ENCODE measurements around the gene FOXP1.

FOXP1 gene

DNA sequence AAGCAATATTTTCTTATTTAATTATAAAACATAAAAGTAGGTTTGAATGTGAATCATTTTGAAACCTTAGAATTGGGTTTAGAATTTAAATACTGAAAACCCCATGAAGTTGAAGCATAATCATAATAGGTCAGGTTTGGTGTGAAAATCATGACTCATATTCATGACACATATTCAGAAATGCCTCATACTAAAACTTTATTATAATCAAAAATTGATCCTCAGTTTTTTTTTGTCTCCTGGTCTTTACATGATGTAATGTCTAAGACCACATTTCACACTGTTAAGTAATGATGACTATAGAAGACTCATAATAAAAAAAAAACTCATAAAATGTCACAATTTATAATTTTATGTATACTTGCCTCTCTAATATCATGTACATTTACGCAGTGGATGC is 190.4 kb downstream of the FOXP1 start:
- DNase-seq = peak; percentile 78

DNA sequence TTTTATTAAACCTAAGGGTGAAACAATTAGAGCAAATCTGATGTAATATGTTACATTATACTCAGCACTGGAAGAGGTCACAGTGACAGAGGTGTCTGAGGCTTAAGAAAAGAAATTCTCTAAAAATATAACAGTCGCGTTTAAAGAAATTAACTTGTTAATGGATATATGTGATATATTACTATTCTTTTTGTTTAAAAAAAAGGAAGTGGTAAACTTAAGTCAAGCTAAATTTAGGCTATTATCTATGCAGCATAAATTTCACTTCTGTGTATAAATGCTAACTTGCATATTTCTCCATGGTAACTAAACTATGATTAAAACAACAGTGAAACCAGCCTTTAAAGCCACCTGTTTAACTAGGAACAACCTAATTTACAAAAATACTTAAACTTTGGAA is 191.3 kb downstream of the FOXP1 start:
- DNase-seq = peak; percentile 84

DNA sequence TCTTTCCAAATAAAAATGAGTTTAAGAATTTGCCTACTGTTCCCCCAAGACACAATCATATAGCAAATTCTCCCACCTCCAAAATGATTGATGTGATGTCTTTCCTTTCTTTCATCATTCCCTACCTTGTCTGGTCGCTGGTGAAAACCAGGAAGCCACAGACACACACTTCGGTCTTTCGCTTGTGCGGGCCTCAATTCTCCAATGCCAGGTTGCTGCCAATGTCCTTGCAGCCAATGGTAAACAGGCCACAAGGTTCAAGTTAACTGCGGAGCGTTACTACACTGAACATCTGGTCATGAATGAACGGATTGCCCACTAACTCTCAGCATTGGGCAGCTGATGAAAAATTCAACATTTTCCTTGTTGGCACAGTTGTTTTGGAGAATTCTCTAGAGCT is 192.2 kb downstream of the FOXP1 start:
- DNase-seq = peak; percentile 12

DNA sequence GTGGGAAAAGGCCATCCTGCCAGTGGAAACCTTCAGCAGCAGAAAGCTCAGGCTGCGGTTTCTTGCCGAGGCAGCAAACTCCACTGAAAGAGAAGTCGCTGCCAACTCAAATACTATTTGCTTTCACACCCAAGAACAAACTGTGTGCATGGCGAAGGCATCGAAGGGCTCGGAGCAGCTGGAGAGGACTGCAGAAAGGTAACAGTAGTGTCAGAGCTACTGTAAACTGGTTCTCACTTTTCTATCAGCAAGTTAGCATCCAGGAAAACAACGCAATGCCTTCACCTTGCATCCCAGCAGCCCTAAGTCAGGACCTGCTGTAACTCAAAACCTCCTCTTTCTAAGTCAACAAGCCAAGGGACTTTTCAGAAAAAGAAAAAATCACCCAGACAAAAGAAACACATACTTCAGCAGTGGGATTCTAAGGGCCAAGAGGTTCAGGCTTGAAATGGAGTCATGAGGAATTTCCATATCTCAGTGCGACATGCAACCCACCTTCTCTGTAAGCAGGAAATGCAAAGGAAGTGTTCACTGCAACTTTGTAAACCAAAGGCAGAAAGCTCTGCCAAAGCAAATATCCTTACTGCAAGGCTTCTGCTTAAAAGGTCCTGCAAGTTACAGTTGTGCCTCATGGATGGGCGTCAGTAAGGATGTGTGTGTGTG is 193.5 kb downstream of the FOXP1 start:
- DNase-seq = peak; percentile 29

DNA sequence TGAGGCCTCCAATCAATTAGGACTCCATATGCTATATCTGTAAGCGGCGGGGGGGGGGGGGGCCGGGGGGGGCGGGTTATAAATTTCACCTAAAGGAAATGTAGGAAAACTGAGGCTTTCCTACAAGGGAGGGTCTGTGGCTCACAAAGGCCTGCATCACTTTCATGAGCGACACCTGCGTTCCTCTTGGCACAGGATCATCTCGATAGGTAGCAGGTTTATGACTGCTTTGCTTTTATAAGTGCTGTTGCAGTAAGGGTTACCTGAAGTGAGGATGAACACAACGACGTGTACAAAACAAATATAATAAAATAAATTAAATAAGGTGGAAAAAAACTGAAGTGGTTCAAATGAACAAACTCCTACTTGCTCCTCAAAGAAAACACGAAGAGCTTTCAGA is 194.3 kb downstream of the FOXP1 start:
- no peak for DNase-seq

DNA sequence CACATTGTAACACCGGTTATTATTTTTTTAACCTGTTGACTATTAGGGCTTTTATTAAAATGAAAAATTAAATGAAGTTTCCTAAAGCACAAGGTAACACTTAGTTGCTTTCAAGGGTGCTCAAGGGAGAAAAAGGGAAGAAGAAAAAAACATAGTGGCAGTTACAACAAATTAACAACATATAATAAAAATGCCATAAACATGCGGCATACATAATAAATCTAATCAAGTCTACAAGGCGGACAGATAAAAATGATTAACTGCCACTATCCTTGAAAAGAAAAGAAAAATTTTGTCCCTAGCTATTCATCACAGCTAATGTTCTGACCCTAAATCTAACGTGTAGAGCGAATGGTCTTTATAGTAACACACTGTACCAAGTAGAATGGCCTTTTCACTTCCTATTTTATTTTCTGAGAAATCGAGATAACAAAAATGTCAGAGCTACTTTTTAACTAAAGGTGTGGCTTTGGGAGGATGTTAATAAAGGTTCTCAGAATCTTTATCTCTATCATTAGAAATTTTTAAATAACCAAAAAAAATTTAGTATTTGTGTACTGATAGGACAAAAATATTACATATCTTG is 194.9 kb downstream of the FOXP1 start:
- no peak for DNase-seq

DNA sequence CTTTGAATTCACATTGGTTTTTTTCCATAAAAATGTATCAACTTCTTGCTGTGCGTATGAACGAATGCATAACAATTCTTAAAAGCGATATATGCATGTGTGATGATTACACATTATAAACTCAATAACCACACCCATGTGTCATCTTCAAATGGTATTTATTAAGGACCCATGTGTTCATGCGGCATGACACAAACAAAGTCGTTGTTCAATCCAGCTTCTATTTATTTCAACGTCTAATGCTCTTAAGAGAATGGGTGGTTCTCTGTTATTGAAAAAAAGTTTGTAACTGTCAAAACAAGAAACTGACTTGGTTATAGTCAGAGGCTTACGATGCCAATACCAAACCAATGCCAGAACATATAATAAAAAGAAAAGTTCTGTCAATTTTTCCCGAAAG is 195.9 kb downstream of the FOXP1 start:
- DNase-seq = no peak

DNA sequence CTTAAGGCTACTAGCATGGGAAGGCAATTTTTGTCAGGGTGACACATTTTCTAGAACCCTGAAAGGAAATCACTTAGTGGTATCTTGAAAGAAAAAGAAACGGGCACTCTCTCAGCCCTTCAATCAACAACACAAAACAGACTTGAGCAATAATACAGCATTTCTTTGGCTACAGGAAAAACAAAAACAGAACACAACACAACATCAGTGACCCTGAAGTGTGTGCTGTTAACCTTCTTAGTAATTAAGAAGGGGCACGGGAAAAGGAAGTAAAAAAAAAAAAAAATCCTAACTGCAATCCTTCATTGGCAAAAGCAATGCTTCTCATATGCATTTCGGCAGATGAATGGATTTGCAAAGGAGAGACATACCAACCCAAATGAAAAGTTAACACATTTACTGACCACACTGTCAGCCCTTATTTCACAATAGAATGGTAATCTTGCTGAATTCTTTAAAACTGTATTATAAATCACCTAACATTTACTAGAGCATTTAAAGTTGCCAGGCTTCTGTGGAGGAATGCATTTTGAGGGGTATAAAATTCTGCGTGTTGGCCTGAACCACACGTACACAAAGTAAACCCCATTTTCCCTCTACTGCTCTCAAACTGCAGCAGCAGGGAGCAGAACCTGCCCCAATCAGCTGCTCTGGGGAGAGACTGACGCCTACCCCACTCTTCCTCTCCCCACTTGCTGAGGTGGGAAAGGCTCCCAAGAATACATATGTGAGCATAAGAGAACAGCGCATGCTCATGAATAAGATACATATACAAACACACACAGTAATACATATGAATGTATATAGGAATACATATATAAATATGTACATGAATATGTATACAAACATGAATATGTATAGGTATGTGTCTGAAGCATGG is 198.5 kb downstream of the FOXP1 start:
- DNase-seq = no peak

DNA sequence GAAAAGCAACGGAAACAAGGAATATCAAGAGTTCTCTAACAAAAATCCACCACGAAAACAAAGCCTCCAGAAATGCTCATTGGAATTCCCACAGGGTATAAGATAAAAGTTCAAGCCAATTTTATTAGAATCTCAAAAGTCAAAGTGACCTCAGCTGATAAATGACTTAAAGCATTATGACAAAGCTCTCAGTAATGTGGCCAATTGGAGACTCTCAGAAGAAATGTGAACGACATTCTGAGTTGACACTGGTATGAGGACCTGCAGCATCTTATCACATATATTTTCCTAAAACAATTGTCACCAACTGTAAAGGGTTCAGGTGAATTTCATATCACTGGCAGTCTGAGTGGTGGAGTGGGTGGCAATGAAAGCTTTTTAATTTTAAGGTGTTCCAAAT is 199.1 kb downstream of the FOXP1 start:
- no peak for DNase-seq

DNA sequence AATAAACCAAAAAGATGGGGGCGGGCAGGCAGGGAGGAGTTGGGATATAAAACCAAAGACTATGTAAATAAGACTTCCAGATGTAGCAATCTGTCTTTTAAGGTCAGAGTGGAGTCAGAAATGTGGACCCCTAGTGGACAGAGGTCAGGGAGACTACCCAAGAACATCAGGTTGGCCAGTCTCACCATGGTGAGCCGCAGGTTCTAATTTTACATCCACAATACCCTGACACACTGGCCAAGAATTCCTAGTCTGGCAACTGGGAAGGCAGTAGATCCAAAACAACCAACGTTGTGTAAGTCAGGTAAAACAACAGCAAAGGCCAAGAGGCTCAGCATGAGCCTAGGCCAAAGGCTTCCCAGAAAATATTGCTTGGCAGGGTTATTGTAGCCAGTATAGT is 203.4 kb downstream of the FOXP1 start:
- no peak for DNase-seq

DNA sequence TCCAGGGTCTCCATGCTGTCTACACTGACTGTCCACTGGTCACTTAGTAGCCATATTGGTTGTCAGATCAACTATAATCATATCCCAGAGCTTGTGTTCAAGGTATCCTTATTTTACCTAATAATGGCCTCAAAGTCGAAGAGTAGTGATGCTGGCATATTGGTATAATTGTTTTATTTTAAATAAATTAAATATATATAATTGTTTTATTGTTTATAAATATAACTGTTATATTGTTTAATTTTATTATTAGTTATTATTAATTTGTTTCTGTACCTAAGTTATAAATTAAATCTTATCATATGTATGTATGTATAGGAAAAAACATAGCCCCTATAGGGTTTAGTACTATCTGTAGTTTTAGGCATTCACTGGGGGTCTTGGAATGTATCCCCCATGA is 205.0 kb downstream of the FOXP1 start:
- DNase-seq = no peak

DNA sequence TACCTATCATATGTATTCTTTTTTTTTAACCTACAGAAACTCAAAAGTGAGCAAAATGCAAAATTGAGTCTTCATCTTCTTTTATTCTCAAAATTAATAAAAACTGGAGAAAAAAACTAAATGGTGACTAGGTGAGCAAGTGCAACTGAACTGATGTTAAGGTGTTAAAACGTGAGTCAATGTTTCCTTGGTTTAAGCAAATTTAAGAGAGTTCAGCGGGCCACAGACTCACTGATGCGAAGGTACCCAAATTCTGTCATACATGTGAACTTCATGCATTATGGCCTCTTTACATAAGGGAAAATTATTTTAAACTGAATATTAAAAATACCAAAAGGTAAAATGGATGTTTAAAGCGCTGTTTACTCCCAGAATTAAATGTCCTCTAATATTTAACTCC is 206.6 kb downstream of the FOXP1 start:
- no peak for DNase-seq

DNA sequence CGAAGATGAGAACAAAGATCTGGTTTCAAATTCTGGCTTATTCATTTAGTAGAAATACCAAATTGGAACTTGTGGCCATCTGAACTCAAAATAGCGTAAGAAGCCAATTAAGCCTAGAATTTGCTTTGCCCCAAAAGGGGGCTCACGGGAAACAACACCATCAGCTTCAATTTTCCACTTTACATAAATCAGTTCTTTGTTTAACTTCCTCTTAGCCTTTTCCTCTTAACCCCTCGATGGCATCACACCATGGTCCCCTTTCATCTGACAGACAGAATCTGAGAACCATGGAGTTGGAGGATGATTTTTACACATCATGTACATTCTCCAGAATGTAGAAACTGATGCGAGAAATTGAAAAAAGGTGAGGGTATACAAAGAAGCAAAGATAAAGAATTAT is 207.0 kb downstream of the FOXP1 start:
- no peak for DNase-seq

DNA sequence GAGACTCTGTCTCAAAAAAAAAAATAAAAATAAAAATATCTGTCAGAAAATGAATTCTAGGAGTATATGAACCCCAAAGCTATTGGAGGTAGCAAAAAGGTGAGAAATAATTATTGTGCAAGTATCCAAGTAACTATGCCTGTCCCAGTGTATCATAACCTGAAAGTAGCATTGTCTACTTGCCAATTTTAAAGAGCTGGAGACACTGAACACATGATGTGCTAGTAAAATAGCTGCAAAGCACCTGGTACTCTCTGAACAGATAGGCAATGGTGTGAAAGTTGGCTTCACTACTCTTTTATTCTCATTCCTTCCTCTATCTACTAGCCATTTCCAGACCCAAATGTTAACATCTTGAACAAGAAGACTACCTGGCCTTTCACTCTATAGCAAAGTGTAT is 208.9 kb downstream of the FOXP1 start:
- DNase-seq = no peak

DNA sequence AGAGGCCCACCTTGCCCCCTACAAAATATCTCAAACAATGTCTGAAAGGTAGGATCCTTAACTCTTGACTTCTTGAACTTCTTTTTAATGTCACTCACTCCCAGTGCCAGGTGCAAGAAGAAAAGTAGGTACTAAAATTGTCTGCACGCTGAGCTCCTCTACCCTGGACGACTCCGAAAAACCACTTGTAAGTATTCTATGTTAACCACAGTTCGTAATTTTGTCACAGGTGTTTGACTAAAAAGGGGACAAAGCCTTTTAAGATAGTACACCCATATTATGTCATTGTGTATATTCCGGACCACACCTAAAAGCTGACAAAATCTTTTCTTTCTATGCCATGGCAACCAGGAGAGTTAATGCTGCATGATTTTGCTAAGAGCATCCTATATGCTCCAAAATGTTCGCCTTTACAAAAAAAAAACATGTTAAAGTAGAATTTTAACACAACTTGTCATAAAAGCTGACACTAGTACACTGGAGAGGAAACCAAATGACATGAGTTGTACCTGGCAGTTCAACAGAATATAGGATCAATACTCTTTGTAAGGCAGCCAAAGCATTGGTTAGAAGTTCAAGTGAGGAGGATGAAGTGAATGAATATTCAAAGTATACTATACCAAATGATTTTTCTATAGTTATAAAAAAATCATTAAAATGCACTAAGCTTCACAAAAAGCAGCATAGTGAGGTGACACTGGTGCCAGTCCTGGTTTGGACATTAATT is 210.5 kb downstream of the FOXP1 start:
- no peak for DNase-seq

DNA sequence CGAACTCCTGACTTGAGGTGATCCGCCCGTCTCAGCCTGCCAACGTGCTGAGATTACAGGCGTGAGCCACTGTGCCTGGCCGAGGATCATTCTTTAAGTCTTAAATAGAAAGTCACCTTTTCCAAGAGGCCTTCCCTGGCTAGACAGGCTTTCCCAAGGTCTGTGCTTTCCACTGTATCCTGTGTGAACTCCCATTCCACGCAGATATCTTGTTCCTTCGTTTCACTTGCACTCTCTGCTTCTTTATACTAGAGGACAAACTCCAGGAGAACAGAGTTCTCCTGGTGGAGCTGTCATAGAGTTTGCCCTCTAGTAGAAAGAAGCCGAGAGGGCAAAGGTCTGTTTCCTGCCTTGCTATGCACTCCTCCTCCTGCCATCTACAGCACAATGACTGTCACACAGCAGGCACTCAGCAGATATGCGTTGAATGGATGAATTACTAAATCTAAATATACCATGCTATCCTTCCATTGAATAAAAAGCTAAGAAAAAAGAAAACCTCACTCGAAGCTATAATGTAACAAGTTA is 211.2 kb downstream of the FOXP1 start:
- no peak for DNase-seq

DNA sequence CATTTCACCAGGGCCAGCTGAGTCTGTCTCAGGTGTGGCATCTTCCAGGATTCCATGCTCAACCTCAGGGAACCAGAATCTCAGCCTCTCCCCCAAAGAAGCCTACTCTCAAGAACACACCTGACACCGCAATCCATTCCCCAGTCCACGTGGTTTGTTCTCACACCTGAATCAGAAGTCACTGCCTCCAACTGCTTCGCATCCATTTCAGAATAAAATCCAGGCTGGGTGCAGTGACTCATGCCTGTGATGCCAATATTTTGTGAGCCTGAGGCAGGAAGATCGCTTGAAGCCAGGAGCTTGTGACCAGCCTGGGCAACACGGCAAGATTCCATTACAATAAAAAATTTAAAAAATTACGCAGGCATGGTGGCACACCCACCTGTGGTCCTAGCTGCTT is 212.2 kb downstream of the FOXP1 start:
- no peak for DNase-seq

DNA sequence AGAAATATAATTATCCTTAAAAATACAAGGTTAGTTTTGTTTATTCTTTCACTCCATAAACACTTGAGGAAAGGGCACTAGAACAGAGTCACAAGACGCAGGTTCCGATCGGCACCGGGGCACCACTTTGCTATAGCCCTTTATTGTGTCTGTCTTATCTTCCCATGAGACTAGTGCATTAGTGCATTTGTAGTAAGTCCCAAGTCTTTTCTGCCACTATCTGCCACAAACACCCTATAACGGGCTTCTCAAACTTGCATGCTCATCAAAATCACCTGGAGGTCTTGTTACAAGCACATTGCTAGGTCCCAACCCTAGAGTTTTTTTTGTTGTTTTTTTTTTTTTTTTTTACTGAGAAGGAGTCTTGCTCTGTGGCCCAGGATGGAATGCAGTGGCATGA is 213.1 kb downstream of the FOXP1 start:
- DNase-seq = no peak

DNA sequence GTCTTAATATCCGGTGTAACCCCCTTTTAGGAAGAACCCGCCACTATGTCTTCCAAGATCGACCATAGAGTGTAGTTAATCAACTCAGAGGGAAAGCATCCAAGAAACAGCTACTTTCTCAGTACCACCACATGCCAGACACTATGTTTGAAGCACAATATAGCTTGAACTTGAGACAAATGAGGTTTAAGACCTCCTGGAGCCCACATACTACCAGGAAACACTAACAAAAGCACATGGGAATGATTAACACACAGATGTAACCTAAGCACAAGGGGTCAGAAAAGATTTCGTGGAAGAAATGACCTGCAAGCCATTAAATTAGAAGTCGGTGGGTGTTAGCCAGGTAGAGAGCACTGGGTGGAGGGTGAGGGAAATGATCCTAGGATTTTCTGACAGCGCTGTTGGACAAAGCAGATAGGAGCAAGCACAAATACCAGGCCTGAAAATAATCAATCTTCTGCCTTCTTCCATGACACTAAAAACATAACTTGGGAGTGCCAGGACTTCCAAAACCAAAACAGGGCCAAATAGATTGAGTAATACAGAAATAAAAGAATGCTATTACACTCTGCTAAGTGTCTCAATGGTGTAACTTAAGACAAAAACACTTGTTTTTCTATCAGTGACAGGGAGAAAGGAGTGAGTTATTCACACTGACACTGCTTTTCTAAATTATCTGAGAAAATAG is 213.7 kb downstream of the FOXP1 start:
- DNase-seq = no peak

DNA sequence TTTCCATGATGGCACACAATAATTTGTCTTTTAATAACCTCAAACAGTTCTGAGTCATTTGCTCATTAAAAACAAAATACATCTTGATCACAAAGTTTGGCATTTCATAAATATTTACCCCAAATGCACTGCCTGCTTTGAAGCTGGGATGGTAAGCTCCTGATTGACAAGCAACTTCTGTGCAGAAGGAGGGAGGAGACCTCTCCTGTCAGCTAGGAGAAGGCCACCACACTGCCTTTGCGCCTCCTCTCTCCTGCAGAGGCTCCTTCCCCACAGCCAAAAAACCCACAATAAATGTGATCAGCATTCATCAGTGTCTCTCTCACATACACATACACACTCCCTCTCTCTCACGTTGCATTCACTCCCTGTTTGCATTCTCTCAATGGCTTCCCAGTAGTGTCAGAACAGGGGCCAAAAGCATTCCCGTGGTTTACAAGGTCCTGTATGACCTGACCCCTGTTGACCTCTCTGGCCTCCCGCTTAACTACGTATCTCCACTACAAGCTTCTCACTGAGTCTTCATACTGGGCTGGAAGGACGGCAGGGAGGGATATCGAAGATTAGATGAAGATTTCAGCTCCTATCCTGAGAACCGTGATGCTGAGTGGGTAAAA is 216.4 kb downstream of the FOXP1 start:
- DNase-seq = no peak

DNA sequence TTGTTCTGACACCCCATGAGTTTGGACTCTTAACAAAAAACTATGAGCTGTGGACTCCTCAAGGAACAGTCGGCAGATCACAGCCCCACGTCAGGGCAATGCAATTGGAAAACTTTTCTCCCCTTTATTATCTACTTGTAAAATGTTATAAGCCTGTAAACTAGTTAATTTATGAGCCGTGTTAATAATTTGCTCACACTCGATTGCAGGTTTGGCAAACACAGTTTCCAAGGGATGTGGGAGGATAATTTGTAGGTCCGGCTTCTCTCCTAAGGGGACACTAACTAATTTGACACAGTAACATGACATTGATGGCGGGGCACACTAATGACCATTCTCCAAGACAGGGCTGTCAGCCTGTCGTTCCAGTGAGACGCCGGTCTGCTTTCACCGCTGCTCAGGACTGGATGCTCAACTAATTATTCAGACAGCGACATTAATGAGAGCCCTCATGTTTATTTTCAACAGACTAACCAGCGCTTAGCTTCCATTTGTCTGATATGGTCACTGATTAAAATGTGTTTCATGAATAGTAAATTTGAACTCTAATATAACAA is 222.1 kb downstream of the FOXP1 start:
- no peak for DNase-seq

DNA sequence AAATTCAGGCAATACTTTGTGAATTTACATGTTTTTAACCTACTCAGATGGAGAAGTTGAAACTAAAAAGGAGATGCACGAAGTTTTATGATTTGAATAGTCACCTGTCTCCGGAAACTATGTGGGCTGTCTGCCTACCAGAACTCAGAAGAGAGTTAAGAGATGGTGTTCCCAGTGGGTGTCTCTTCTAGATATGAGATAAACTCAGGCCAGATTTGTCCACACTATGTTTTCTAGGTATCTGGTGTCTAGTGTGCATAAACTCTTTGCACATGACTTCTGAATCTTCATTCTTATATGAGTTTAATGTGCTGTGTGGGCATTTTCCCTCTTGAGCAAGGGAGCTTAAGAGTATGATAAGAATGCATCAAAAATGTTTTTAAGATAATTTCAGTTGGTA is 222.8 kb downstream of the FOXP1 start:
- DNase-seq = no peak

Measured in inflammatory macrophage treated with lipopolysaccharide for 4 hours (primary cell).